GM12872 (cell line): Measurements from ENCODE around the gene OTOP2.

Source experiments
- CTCF ChIP-seq: IDR thresholded peaks from 3 replicates; pipeline ENCODE4 v1.5.1; 2011; ENCODE audit warnings: low read depth, mild to moderate bottlenecking, low read length, moderate library complexity; ENCODE audit not compliant: insufficient read depth

The OTOP2 gene

GRCh38 chr17:74919440-74920305 lies 4.4 kb upstream of the OTOP2 start:
- peak; percentile 44 for TF ChIP-seq CTCF

GRCh38 chr17:74920306-74920620 lies 3.8 kb upstream of the OTOP2 start:
- TF ChIP-seq CTCF = no peak

- TF ChIP-seq CTCF = no peak
These were observed 3.4 kb upstream of the OTOP2 start for GRCh38 chr17:74920642-74921025.

GRCh38 chr17:74921026-74921681 lies 2.9 kb upstream of the OTOP2 start:
- TF ChIP-seq CTCF = no peak

GRCh38 chr17:74921769-74922168 lies 2.3 kb upstream of the OTOP2 start:
- no peak for TF ChIP-seq CTCF

- TF ChIP-seq CTCF = no peak
These were observed 1.9 kb upstream of the OTOP2 start for GRCh38 chr17:74922172-74922571.

- no peak for TF ChIP-seq CTCF
These were observed 1.2 kb upstream of the OTOP2 start, which contains the start of gene USH1G for GRCh38 chr17:74922694-74923537. USH1G (minus strand) TSS chr17:74923255; CDS start chr17:74923073, 182 bp downstream.
